Endometrial microvascular endothelial cells (primary cell): ENCODE data around the gene KIF26B. TPM values are rescaled to one million over a fixed set of nuclear protein-coding genes. Genes with fewer than 3 reads are reported as not detected.
"Not testable (repeated sequence)": the region's sequence is repeated elsewhere in the genome, so short reads cannot be mapped to it uniquely, and the experiment has no call there.

Source experiments
- in situ Hi-C: cut with HindIII; loops from 2 replicates; pipeline ENCODE4 v1.10.0; 2017; ENCODE audit warnings: low sequenced_read_pairs, low pct_unique_long_range_greater_than_20kb; ENCODE audit errors: inconsistent ontology term
- total RNA-seq: library from RNA; depleted of rRNA; stranded (reverse); fragments of >200 nt; gene quantifications from one replicate; pipeline ENCODE4 v1.2.3, GENCODE V29; 2015; ENCODE audit errors: inconsistent ontology term

KIF26B gene
- total RNA-seq, 1 donor from 2014 or later, result not detected

GRCh38 chr1:245694753-245695195, 540.0 kb downstream of the KIF26B start:
- in situ Hi-C loops, result no loop called here

GRCh38 chr1:245695211-245695610, 540.4 kb downstream of the KIF26B start:
- in situ Hi-C loops, result no loop called here

GRCh38 chr1:245695701-245696100, 540.9 kb downstream of the KIF26B start:
- in situ Hi-C loops, result not testable (repeated sequence)

- in situ Hi-C loops, result no loop called here
Observed at GRCh38 chr1:245698116-245698515, 543.3 kb downstream of the KIF26B start.

- in situ Hi-C loops, result no loop called here
Observed at GRCh38 chr1:245698860-245699259, 544.1 kb downstream of the KIF26B start.

- in situ Hi-C loops, result no loop called here
Observed at GRCh38 chr1:245700631-245701030, 545.8 kb downstream of the KIF26B start.

GRCh38 chr1:245701631-245702030, 546.8 kb downstream of the KIF26B start:
- in situ Hi-C loops, result no loop called here

- in situ Hi-C loops, result no loop called here
Observed at GRCh38 chr1:245702346-245702745, 547.6 kb downstream of the KIF26B start.

- in situ Hi-C loops, result no loop called here
Observed at GRCh38 chr1:245704341-245704740, 549.6 kb downstream of the KIF26B start.

GRCh38 chr1:245704765-245705164, 550.0 kb downstream of the KIF26B start:
- in situ Hi-C loops, result no loop called here

- in situ Hi-C loops, result no loop called here
Observed at GRCh38 chr1:245707941-245708340, 553.2 kb downstream of the KIF26B start.

- in situ Hi-C loops, result no loop called here
Observed at GRCh38 chr1:245710961-245711903, 556.4 kb downstream of the KIF26B start.

GRCh38 chr1:245714027-245714426, 559.2 kb downstream of the KIF26B start:
- in situ Hi-C loops, result not testable (repeated sequence)

- in situ Hi-C loops, result no loop called here
Observed at GRCh38 chr1:245715291-245715701, 560.5 kb downstream of the KIF26B start.

GRCh38 chr1:245715970-245716369, 561.2 kb downstream of the KIF26B start:
- in situ Hi-C loops, result no loop called here

- in situ Hi-C loops, result no loop called here
Observed at GRCh38 chr1:245716561-245716960, 561.8 kb downstream of the KIF26B start.

GRCh38 chr1:245717611-245718010, 562.8 kb downstream of the KIF26B start:
- in situ Hi-C loops, result no loop called here

- in situ Hi-C loops, result no loop called here
Observed at GRCh38 chr1:245718123-245718522, 563.3 kb downstream of the KIF26B start.

GRCh38 chr1:245718951-245719350, 564.2 kb downstream of the KIF26B start:
- in situ Hi-C loops, result no loop called here

GRCh38 chr1:245721488-245721887, 566.7 kb downstream of the KIF26B start:
- in situ Hi-C loops, result no loop called here
